NCI-H69 (cell line): ENCODE results near the gene C19orf18.

Source experiments
- DNase-seq: peaks from one replicate; lab custom pipeline; 2025; lab: John Stamatoyannopoulos, UW

Gene C19orf18

DNA sequence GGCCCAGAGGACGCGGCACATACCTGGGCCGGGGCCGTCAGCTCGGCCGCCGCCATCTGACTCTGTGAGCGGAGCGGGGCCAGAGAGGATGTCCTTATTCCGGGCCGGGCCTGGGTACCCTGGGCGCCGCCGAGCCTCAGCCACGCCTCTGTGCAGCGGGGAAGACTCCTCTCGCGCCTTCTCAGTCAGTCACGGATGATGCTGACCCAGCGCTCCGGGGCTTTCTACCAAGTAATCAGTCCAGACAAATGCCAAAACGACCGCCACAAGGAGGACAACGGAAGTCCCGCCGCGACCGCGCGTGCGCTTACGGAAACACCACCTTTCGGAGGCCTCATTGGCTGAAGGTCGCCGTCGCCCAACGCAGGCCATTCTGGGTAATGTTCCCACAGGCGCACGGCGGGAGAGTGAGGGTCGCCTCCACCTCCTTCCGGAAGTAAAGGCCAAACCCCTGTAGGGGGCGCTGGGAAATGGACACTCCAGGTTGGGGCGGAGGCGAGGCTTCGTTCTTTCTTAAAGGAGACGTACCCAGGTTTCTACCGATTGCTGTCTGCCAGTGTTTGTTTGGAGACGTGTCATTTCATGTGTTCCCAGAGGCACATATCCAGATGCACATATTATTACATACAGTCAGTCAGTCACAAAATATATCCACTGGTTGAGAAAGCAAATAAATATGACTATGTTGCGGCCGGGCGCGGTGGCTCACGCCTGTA, 26.8 kb downstream of the C19orf18 start, which contains the start of gene ZNF256:
ZNF256 (minus strand) TSS at position 288 of the 716 bp plus-strand sequence; CDS start at position 56, 232 bp downstream.
- DNase-seq: peak; percentile 99

DNA sequence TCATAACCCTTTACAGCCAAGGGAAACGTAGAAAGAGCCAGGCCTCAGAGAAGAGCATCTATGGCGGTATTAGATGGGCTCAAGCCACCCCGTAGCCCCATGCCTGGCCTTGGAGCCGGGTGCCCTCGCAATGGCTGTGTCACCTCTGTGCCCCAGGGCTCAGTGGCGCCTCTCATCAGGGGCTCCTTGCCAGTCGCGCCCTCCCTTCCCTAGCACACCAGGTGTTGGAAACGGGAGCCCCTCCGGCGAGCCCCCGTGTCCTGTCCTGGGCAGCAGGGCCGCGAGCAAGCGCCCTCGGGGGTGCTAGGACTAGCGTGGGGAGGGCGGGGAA, 27.3 kb downstream of the C19orf18 start:
- DNase-seq: no peak

- no peak for DNase-seq
These were observed 28.0 kb downstream of the C19orf18 start for GRCh38 chr19:57946316-57946715.

DNA sequence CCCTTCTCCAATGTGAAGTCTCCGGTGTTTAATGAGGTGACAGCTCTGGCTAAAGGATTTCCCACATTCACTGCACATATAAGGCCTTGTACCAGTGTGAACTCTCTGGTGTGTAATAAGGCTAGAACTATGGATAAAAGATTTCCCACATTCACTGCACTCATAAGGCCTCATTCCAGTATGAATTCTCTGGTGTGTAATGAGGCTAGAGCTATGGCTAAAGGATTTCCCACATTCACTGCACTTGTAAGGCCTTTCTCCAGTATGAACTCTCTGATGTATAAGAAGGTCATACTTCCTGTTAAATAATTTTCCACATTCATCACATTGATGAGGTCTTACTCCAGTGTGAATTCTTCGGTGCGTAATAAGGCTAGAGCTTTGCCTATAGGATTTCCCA, 32.7 kb downstream of the C19orf18 start:
- DNase-seq: no peak

DNA sequence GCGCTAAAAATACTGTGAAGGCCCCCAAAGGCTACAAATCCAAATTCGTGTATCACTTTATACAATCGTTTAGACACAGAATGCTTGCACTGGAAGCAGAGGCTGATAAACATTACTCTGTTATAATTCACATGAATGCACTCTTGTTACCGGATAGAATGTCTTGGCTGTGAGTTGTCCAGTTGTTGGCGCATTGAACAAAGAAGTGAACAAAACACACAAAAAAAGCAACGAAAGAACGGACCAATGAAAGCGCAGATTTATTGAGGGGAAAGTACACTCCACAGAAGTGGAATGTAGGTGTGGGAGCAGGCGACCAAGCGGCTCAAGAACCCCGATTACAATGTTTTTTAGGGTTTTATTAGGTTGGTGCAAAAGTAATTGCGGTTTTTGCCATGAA, 38.6 kb downstream of the C19orf18 start:
- DNase-seq: no peak

- no peak for DNase-seq
These were observed 39.3 kb downstream of the C19orf18 start, which contains the start of gene ZNF418 for GRCh38 chr19:57934820-57935665. ZNF418 (minus strand) TSS chr19:57935402; CDS start chr19:57933822, 1,580 bp downstream.

GRCh38 chr19:57927587-57927986, 46.7 kb downstream of the C19orf18 start:
- DNase-seq: no peak

- peak; percentile 98 for DNase-seq
These were observed 58.0 kb downstream of the C19orf18 start, which contains the start of gene ZNF417 for GRCh38 chr19:57916168-57916995. ZNF417 (minus strand) TSS chr19:57916592; CDS start chr19:57916411, 181 bp downstream.

DNA sequence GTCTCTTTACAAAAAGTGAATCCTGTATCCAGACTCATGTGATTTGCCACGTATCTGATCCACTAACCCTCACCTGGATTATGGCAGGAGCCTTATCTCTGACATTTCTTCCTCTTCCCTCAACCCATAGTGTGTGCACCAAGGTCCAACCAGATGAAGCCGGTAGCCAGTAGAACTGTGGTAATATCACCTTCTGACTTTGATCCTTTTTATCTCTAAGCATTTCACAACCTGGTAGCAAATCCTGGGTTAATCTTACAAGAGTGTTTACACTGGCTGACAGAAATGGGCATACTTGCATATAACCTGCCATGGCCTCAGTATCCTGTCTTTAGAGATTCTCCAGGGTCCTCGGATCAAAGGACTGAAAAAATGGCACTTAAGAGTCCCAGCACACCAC, 59.8 kb downstream of the C19orf18 start:
- DNase-seq: no peak
